Chondrocyte (in vitro differentiated cells): ENCODE measurements around the gene RHOA. TPM values are rescaled to one million over a fixed set of nuclear protein-coding genes. Genes with fewer than 3 reads are reported as not detected.

Experiments used
- DNase-seq: peaks from one replicate; pipeline ENCODE4 v3.0.0; 2021; ENCODE audit warnings: mixed read lengths, low spot score
- H3K27ac Mint-ChIP-seq: one replicate; pipeline ENCODE4 v1.8.0; 2021; ENCODE audit warnings: mild to moderate bottlenecking, moderate library complexity, mixed read lengths; ENCODE audit not compliant: unreplicated experiment
- H3K27me3 Mint-ChIP-seq: 2 replicates; pipeline ENCODE4 v1.8.0; 2021; ENCODE audit warnings: low read depth, mixed read lengths
- H3K36me3 Mint-ChIP-seq: 2 replicates; pipeline ENCODE4 v1.8.0; 2021; ENCODE audit warnings: low read depth, mixed read lengths
- H3K4me1 Mint-ChIP-seq: 2 replicates; pipeline ENCODE4 v1.8.0; 2021; ENCODE audit warnings: low read depth, mild to moderate bottlenecking, mixed read lengths
- H3K4me3 Mint-ChIP-seq: one replicate; pipeline ENCODE4 v1.8.0; 2021; ENCODE audit warnings: mild to moderate bottlenecking, moderate library complexity, mixed read lengths; ENCODE audit not compliant: unreplicated experiment
- H3K9me3 Mint-ChIP-seq: 2 replicates; pipeline ENCODE4 v1.8.0; 2021; ENCODE audit warnings: low read depth, mixed read lengths
- CTCF ChIP-seq: fragments of 200-600 bp; sonication (generic); IDR thresholded peaks from 2 replicates; pipeline ENCODE4 v1.5.0; 2021; ENCODE audit warnings: antibody characterized with exemption, mild to moderate bottlenecking, moderate library complexity
- total RNA-seq: library from RNA; stranded (reverse); gene quantifications from 3 replicates; pipeline ENCODE4 v1.2.1, GENCODE V29; 2021

RHOA gene
- total RNA-seq, 1 donor from 2014 or later: 625 TPM

- no peaks in the 10 kb centered on the region for H3K36me3 Mint-ChIP-seq
- H3K9me3 Mint-ChIP-seq: no peaks in the 10 kb centered on the region
- H3K27me3 Mint-ChIP-seq: no peaks in the 10 kb centered on the region
- H3K4me1 Mint-ChIP-seq: peaks cover 36% of the 10 kb centered on the region
- peak overlapping the region; percentile 19 for H3K27ac Mint-ChIP-seq
- DNase-seq: no peak
- TF ChIP-seq CTCF: no peak
- no peak overlapping the region for H3K4me3 Mint-ChIP-seq
These were observed 69.8 kb downstream of the RHOA start for GRCh38 chr3:49341996-49342395.

- Mint-ChIP-seq H3K27me3 (no peaks in the 10 kb centered on the region), H3K4me1 (peaks cover 27% of the 10 kb centered on the region), H3K9me3 (no peaks in the 10 kb centered on the region), H3K27ac (peak within 1 kb of the TSS; percentile 87), H3K36me3 (no peaks in the 10 kb centered on the region), H3K4me3 (peak within 1 kb of the TSS; percentile 97)
- DNase-seq: peak; percentile 96
- peak; percentile 78 for TF ChIP-seq CTCF
These were observed 71.6 kb downstream of the RHOA start, which contains the start of gene USP4 for GRCh38 chr3:49339941-49340800. Gene USP4, minus strand, starts transcription at chr3:49340053. Its CDS starts 29 bp downstream, at chr3:49340024.

- H3K36me3 Mint-ChIP-seq: peaks cover 3% of the 10 kb centered on the region
- H3K9me3 Mint-ChIP-seq: no peaks in the 10 kb centered on the region
- H3K4me1 Mint-ChIP-seq: peaks cover 26% of the 10 kb centered on the region
These were observed 72.2 kb downstream of the RHOA start for GRCh38 chr3:49339581-49339940.

GRCh38 chr3:49333916-49334633 lies 77.7 kb downstream of the RHOA start:
- Mint-ChIP-seq H3K9me3 (no peaks in the 10 kb centered on the region), H3K36me3 (peaks cover 18% of the 10 kb centered on the region), H3K27me3 (no peaks in the 10 kb centered on the region), H3K4me3 (no peak overlapping the region), H3K4me1 (peaks cover 12% of the 10 kb centered on the region), H3K27ac (no peak overlapping the region)
- no peak for TF ChIP-seq CTCF
- no peak for DNase-seq

More at GRCh38 chr3:49339581-49339940, 72.2 kb downstream of the RHOA start:
- Mint-ChIP-seq H3K27ac (peak overlapping the region; percentile 87), H3K4me3 (peak overlapping the region; percentile 97), H3K27me3 (no peaks in the 10 kb centered on the region)
- no peak for DNase-seq
- TF ChIP-seq CTCF: no peak

- TF ChIP-seq CTCF: no peak
- DNase-seq: no peak
- Mint-ChIP-seq H3K27ac (peak overlapping the region; percentile 22), H3K27me3 (no peaks in the 10 kb centered on the region), H3K4me3 (no peak overlapping the region), H3K36me3 (peaks cover 21% of the 10 kb centered on the region), H3K4me1 (peaks cover 5% of the 10 kb centered on the region), H3K9me3 (no peaks in the 10 kb centered on the region)
These were observed 78.7 kb downstream of the RHOA start for GRCh38 chr3:49333091-49333490.
